NB4 (cell line): ENCODE data around the gene IL5RA.

Experiments
- DNase-seq: peaks from one replicate; pipeline ENCODE4 v3.0.0; 2010; ENCODE audit warnings: low read depth
- H3K4me3 ChIP-seq: one replicate; pipeline ENCODE4 v1.5.1; 2011; ENCODE audit warnings: mild to moderate bottlenecking, low read depth, low read length, moderate library complexity
- CTCF ChIP-seq: IDR thresholded peaks from one replicate; pipeline ENCODE4 v1.5.1; 2012; ENCODE audit warnings: low read depth, low read length
- MAX ChIP-seq: IDR thresholded peaks from 2 replicates; pipeline ENCODE4 v1.6.1; 2011; ENCODE audit warnings: low read depth, low read length
- MYC ChIP-seq: IDR thresholded peaks from 2 replicates; pipeline ENCODE4 v1.6.1; 2011; ENCODE audit warnings: low read depth, low read length
- POLR2A ChIP-seq: IDR thresholded peaks from 2 replicates; pipeline ENCODE4 v1.6.1; 2011; ENCODE audit warnings: mild to moderate bottlenecking; ENCODE audit not compliant: insufficient read length; ENCODE audit errors: extremely low read depth

IL5RA gene

GRCh38 chr3:3105246-3105645, 4.9 kb downstream of the IL5RA start:
- TF ChIP-seq MYC (no peak), MAX (no peak), CTCF (no peak), POLR2A (no peak)
- DNase-seq = no peak
- no peak overlapping the region for H3K4me3 ChIP-seq

- DNase-seq = no peak
- TF ChIP-seq MYC (no peak), MAX (no peak), POLR2A (no peak), CTCF (no peak)
Measured at GRCh38 chr3:3102751-3103150, 7.4 kb downstream of the IL5RA start.

GRCh38 chr3:3101660-3102458, 8.3 kb downstream of the IL5RA start:
- no peak overlapping the region for H3K4me3 ChIP-seq
- no peak for DNase-seq
- TF ChIP-seq CTCF (no peak), MAX (no peak), MYC (no peak), POLR2A (no peak)

More at GRCh38 chr3:3102751-3103150, 7.4 kb downstream of the IL5RA start:
- H3K4me3 ChIP-seq = no peak overlapping the region

- DNase-seq = no peak
- H3K4me3 ChIP-seq = no peak overlapping the region
- TF ChIP-seq MYC (no peak), POLR2A (no peak), CTCF (no peak), MAX (no peak)
Measured at GRCh38 chr3:3097958-3098357, 12.2 kb downstream of the IL5RA start.

- H3K4me3 ChIP-seq = no peak overlapping the region
- DNase-seq = peak; percentile 43
- TF ChIP-seq MAX (no peak), CTCF (no peak), MYC (no peak), POLR2A (no peak)
Measured at GRCh38 chr3:3089017-3089416, 21.2 kb downstream of the IL5RA start.
